NCI-H2171 treated with DMSO at 0.1 percent for 48 hours (cell line): Measurements from ENCODE around the gene OR13J1.
"Not testable (repeated sequence)": the region's sequence is repeated elsewhere in the genome, so short reads cannot be mapped to it uniquely, and the experiment has no call there.

Experiments
- DNase-seq: peaks from one replicate; lab custom pipeline; 2025; lab: John Stamatoyannopoulos, UW

The OR13J1 gene

GRCh38 chr9:35905051-35905781 is 35.0 kb upstream of the OR13J1 start:
- no peak for DNase-seq

GRCh38 chr9:35904338-35904737 is 34.1 kb upstream of the OR13J1 start:
- DNase-seq = no peak

- peak; percentile 29 for DNase-seq
These were observed 32.8 kb upstream of the OR13J1 start for GRCh38 chr9:35903049-35903448.

- DNase-seq = no peak
These were observed 28.8 kb upstream of the OR13J1 start for GRCh38 chr9:35899021-35899420.

- DNase-seq = no peak
These were observed 28.1 kb upstream of the OR13J1 start for GRCh38 chr9:35898337-35898736.

GRCh38 chr9:35897376-35898099 is 27.3 kb upstream of the OR13J1 start:
- DNase-seq = not testable (repeated sequence)

GRCh38 chr9:35896570-35896969 is 26.4 kb upstream of the OR13J1 start:
- no peak for DNase-seq

GRCh38 chr9:35892051-35892450 is 21.9 kb upstream of the OR13J1 start:
- DNase-seq = no peak

GRCh38 chr9:35891646-35892045 is 21.4 kb upstream of the OR13J1 start:
- DNase-seq = no peak

GRCh38 chr9:35884908-35885307 is 14.7 kb upstream of the OR13J1 start:
- DNase-seq = not testable (repeated sequence)

- DNase-seq = no peak
These were observed 12.8 kb upstream of the OR13J1 start for GRCh38 chr9:35882996-35883395.

GRCh38 chr9:35882263-35882848 is 12.2 kb upstream of the OR13J1 start:
- peak; percentile 67 for DNase-seq

GRCh38 chr9:35872505-35872904 is 2.3 kb upstream of the OR13J1 start:
- DNase-seq = no peak

GRCh38 chr9:35871545-35871944 is 1.3 kb upstream of the OR13J1 start:
- peak; percentile 29 for DNase-seq

- DNase-seq = no peak
These were observed 482 bp downstream of the OR13J1 start for GRCh38 chr9:35869621-35870216.

GRCh38 chr9:35868933-35869332 is 1.3 kb downstream of the OR13J1 start:
- no peak for DNase-seq

- DNase-seq = no peak
These were observed 2.7 kb downstream of the OR13J1 start for GRCh38 chr9:35867538-35867937.

GRCh38 chr9:35864695-35865255 is 5.4 kb downstream of the OR13J1 start:
- no peak for DNase-seq

- no peak for DNase-seq
These were observed 6.6 kb downstream of the OR13J1 start for GRCh38 chr9:35863583-35863982.

GRCh38 chr9:35862328-35862727 is 7.9 kb downstream of the OR13J1 start:
- no peak for DNase-seq

GRCh38 chr9:35861161-35861897 is 8.9 kb downstream of the OR13J1 start:
- no peak for DNase-seq

GRCh38 chr9:35859990-35860339 is 10.2 kb downstream of the OR13J1 start:
- DNase-seq = no peak
